ENCODE measurements around the gene SMPD3.

DNA sequence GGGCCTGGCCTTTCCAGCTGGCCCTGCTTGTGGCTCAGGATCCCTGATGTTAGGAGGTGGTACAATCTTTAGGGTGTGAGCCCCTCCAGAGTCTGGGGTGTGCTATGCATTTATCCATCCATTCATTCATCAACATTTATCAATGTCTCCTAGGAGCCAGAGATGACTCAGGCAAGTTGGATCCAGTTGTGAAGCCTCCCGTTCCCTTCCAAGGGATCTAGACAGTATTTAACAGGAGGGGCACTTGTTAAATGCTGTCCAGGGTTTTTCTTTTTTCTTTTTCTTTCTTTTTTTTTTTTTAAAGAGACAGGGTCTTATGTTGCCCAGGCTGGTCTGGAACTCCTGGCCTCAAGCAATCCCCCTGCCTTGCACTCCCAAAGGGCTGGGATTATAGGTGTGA, 42.0 kb upstream of the SMPD3 start:
- TF ChIP-seq, protein P1, sequence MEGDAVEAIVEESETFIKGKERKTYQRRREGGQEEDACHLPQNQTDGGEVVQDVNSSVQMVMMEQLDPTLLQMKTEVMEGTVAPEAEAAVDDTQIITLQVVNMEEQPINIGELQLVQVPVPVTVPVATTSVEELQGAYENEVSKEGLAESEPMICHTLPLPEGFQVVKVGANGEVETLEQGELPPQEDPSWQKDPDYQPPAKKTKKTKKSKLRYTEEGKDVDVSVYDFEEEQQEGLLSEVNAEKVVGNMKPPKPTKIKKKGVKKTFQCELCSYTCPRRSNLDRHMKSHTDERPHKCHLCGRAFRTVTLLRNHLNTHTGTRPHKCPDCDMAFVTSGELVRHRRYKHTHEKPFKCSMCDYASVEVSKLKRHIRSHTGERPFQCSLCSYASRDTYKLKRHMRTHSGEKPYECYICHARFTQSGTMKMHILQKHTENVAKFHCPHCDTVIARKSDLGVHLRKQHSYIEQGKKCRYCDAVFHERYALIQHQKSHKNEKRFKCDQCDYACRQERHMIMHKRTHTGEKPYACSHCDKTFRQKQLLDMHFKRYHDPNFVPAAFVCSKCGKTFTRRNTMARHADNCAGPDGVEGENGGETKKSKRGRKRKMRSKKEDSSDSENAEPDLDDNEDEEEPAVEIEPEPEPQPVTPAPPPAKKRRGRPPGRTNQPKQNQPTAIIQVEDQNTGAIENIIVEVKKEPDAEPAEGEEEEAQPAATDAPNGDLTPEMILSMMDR (IDR thresholded peaks at IDR 0.05), result no peak
- TF ChIP-seq, protein P2, sequence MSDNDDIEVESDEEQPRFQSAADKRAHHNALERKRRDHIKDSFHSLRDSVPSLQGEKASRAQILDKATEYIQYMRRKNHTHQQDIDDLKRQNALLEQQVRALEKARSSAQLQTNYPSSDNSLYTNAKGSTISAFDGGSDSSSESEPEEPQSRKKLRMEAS (CRISPR knock-in tag; IDR thresholded peaks at IDR 0.05), result no peak

All from WTC11 (cell line).